ENCODE data around the gene GNB2. TPM values are rescaled to one million over a fixed set of nuclear protein-coding genes. Genes with fewer than 3 reads are reported as not detected.

GNB2 gene
- total and polyA plus RNA-seq, 4 donors = 37.6 to 133 (median 73.2) TPM

DNA sequence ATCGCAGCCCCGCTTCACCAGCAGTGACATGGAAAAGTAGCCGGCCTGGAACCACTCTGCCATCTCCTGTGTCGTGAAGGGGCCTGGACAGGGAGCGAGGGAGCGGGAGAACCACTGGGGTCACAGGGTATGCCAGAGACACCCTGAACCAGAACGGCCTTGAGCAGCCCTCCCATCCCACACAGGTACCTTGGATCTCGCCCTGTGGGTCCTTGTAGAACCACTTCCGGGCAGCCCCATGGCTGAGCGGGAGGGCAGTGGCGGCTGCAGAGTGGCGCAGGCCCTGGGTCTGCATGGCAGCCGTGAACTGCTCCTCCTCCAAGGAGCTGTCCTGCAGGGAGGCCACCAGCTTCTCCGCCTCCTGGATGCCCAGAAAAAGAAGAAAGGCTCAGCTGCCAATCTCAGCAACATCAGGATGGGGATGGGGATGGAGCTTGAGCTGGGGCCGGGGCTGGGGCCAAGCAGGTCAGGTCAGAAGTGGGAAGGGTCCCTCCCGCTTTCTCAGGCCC lies 11.0 kb downstream of the GNB2 start (continued):
- TF ChIP-seq, protein P1, sequence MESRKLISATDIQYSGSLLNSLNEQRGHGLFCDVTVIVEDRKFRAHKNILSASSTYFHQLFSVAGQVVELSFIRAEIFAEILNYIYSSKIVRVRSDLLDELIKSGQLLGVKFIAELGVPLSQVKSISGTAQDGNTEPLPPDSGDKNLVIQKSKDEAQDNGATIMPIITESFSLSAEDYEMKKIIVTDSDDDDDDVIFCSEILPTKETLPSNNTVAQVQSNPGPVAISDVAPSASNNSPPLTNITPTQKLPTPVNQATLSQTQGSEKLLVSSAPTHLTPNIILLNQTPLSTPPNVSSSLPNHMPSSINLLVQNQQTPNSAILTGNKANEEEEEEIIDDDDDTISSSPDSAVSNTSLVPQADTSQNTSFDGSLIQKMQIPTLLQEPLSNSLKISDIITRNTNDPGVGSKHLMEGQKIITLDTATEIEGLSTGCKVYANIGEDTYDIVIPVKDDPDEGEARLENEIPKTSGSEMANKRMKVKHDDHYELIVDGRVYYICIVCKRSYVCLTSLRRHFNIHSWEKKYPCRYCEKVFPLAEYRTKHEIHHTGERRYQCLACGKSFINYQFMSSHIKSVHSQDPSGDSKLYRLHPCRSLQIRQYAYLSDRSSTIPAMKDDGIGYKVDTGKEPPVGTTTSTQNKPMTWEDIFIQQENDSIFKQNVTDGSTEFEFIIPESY (IDR thresholded peaks at IDR 0.05) = no peak

DNA sequence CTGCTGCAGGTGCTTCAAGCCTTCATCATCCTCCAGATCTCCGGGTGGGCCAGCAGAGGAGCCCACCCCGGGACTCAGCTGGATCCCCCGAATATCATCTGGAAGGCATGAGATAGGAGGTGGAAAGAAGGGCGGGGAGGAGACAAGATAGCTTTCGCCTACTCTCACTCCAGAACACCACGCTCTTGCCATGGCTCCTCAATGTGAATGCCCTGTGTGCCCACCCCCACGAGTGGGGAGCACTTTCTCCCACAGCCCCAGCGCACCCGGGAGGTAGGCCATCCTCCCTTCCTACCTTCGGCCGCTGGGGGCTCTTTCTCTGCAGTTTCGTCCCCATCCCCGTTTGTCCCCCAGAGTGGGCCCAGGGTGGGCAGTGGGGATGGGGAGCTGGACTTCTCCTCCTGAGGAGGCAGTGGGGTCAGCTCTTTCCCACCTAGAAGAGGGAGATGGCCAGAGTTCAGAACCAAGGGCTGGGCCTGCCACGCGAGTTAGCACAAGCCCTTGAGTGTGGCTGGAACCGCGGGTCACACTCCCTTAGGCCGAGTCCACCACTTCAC lies 11.6 kb downstream of the GNB2 start:
- 94% methylated on average over 18 of the region's 18 CpGs for WGBS
- DNase-seq (ENCODE audit: low spot score) = no peak
- Histone ChIP-seq H3K27me3 (ENCODE audit: control insufficient read depth in 4 of 4, insufficient read depth in 4 of 4, low read length in 3 of 4) (no peaks in the 10 kb centered on the region), H3K27ac (ENCODE audit: low read depth in 1 of 2, low read length in 2 of 2) (no peak overlapping the region), H3K9ac (ENCODE audit: low read depth in 1 of 2, low read length in 2 of 2) (no peak overlapping the region), H3K36me3 (ENCODE audit: control insufficient read depth in 4 of 4, insufficient read depth in 3 of 4, low read depth in 1 of 4, low read length in 3 of 4) (peaks cover 0 to 59% (median 35%) of the 10 kb centered on the region in 4 donors), H3K4me1 (ENCODE audit: control insufficient read depth in 4 of 4, insufficient read depth in 4 of 4, low read length in 3 of 4) (peaks cover 0 to 6% (median 0%) of the 10 kb centered on the region in 4 donors), H3K9me3 (ENCODE audit: control insufficient read depth in 4 of 4, low read length in 3 of 4) (no peaks in the 10 kb centered on the region), H3K4me3 (ENCODE audit: low read depth in 1 of 3, low read length in 3 of 3) (no peak overlapping the region)
- TF ChIP-seq TAF1 (conservative IDR thresholded peaks at IDR 0.05) (no peak), EGR1 (IDR thresholded peaks at IDR 0.05; ENCODE audit: low read depth in 2 of 2) (no peak), HNF4G (IDR thresholded peaks at IDR 0.05) (no peak), RAD21 (IDR thresholded peaks at IDR 0.05) (no peak)
- TF ChIP-seq, protein P2, sequence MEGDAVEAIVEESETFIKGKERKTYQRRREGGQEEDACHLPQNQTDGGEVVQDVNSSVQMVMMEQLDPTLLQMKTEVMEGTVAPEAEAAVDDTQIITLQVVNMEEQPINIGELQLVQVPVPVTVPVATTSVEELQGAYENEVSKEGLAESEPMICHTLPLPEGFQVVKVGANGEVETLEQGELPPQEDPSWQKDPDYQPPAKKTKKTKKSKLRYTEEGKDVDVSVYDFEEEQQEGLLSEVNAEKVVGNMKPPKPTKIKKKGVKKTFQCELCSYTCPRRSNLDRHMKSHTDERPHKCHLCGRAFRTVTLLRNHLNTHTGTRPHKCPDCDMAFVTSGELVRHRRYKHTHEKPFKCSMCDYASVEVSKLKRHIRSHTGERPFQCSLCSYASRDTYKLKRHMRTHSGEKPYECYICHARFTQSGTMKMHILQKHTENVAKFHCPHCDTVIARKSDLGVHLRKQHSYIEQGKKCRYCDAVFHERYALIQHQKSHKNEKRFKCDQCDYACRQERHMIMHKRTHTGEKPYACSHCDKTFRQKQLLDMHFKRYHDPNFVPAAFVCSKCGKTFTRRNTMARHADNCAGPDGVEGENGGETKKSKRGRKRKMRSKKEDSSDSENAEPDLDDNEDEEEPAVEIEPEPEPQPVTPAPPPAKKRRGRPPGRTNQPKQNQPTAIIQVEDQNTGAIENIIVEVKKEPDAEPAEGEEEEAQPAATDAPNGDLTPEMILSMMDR (IDR thresholded peaks at IDR 0.05; ENCODE audit: low read depth, low read length, missing input control) = no peak
- TF ChIP-seq, protein P1 (IDR thresholded peaks at IDR 0.05) = no peak

DNA sequence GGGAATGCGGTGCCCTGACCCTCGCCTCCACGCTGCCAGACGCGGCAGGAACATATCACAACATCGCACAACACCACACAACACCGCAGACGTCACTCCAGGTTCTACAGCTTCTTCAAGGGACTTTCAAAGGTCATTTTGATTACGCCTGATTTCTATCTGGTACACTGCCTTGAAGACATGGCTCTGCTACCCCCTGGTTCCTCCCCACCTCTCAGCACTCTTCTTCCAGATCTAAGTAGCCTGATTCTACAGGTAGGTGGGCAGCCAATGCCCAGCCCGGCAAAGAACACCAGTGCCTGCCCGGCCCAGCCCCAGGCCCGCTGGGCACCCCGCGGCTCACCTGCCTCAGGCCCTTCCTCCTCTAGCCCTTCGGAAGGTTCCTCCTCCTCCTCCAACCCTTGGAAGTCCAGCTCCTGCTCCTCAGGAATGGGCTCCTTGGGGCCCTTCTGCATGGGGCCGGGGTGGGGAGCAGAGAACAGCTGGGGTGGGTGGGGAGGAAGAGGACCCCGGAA lies 12.1 kb downstream of the GNB2 start:
- Histone ChIP-seq H3K9me3 (ENCODE audit: control insufficient read depth in 4 of 4, low read length in 3 of 4) (no peaks in the 10 kb centered on the region), H3K4me3 (ENCODE audit: low read depth in 1 of 3, low read length in 3 of 3) (no peak overlapping the region), H3K9ac (ENCODE audit: low read depth in 1 of 2, low read length in 2 of 2) (no peak overlapping the region), H3K27ac (ENCODE audit: low read depth in 1 of 2, low read length in 2 of 2) (no peak overlapping the region), H3K27me3 (ENCODE audit: control insufficient read depth in 4 of 4, insufficient read depth in 4 of 4, low read length in 3 of 4) (no peaks in the 10 kb centered on the region), H3K36me3 (ENCODE audit: control insufficient read depth in 4 of 4, insufficient read depth in 3 of 4, low read depth in 1 of 4, low read length in 3 of 4) (peaks cover 0 to 58% (median 35%) of the 10 kb centered on the region in 4 donors), H3K4me1 (ENCODE audit: control insufficient read depth in 4 of 4, insufficient read depth in 4 of 4, low read length in 3 of 4) (peaks cover 0 to 7% (median 0%) of the 10 kb centered on the region in 4 donors)
- DNase-seq (ENCODE audit: low spot score) = no peak
- 92% methylated on average over 17 of the region's 17 CpGs for WGBS
- TF ChIP-seq, protein P3, sequence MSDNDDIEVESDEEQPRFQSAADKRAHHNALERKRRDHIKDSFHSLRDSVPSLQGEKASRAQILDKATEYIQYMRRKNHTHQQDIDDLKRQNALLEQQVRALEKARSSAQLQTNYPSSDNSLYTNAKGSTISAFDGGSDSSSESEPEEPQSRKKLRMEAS (IDR thresholded peaks at IDR 0.05) = no peak
- no peak for TF ChIP-seq FOXA2 (IDR thresholded peaks at IDR 0.05)
- TF ChIP-seq, protein P2 (IDR thresholded peaks at IDR 0.05; ENCODE audit: low read depth, low read length, missing input control) = no peak
- TF ChIP-seq HNF4G (IDR thresholded peaks at IDR 0.05) = no peak
- TF ChIP-seq, protein P4, sequence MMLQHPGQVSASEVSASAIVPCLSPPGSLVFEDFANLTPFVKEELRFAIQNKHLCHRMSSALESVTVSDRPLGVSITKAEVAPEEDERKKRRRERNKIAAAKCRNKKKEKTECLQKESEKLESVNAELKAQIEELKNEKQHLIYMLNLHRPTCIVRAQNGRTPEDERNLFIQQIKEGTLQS (IDR thresholded peaks at IDR 0.05) = no peak
- no peak for TF ChIP-seq EGR1 (IDR thresholded peaks at IDR 0.05; ENCODE audit: low read depth in 2 of 2)
- TF ChIP-seq, protein P5, sequence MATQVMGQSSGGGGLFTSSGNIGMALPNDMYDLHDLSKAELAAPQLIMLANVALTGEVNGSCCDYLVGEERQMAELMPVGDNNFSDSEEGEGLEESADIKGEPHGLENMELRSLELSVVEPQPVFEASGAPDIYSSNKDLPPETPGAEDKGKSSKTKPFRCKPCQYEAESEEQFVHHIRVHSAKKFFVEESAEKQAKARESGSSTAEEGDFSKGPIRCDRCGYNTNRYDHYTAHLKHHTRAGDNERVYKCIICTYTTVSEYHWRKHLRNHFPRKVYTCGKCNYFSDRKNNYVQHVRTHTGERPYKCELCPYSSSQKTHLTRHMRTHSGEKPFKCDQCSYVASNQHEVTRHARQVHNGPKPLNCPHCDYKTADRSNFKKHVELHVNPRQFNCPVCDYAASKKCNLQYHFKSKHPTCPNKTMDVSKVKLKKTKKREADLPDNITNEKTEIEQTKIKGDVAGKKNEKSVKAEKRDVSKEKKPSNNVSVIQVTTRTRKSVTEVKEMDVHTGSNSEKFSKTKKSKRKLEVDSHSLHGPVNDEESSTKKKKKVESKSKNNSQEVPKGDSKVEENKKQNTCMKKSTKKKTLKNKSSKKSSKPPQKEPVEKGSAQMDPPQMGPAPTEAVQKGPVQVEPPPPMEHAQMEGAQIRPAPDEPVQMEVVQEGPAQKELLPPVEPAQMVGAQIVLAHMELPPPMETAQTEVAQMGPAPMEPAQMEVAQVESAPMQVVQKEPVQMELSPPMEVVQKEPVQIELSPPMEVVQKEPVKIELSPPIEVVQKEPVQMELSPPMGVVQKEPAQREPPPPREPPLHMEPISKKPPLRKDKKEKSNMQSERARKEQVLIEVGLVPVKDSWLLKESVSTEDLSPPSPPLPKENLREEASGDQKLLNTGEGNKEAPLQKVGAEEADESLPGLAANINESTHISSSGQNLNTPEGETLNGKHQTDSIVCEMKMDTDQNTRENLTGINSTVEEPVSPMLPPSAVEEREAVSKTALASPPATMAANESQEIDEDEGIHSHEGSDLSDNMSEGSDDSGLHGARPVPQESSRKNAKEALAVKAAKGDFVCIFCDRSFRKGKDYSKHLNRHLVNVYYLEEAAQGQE (IDR thresholded peaks at IDR 0.05) = no peak
- TF ChIP-seq GABPA (IDR thresholded peaks at IDR 0.05 in 1 of 2, conservative IDR thresholded peaks at IDR 0.05 in 1 of 2) = no peak
- TF ChIP-seq, protein P1 (IDR thresholded peaks at IDR 0.05) = no peak
- TF ChIP-seq TAF1 (conservative IDR thresholded peaks at IDR 0.05) = no peak

Measured in liver (tissue), 9 donors.